Neural cell (in vitro differentiated cells): Measurements from ENCODE around the gene RUBCN.
"Not testable (repeated sequence)": the region's sequence is repeated elsewhere in the genome, so short reads cannot be mapped to it uniquely, and the experiment has no call there.

ENCODE experiments used
- CTCF ChIP-seq: fragments of 450-650 bp; IDR thresholded peaks from 2 replicates; pipeline ENCODE4 v1.5.1; 2014; ENCODE audit warnings: antibody characterized with exemption, mild to moderate bottlenecking, moderate library complexity; ENCODE audit not compliant: poor library complexity, severe bottlenecking
- EP300 ChIP-seq: fragments of 450-650 bp; conservative IDR thresholded peaks from 2 replicates; pipeline ENCODE4 v1.6.1; 2014; ENCODE audit warnings: antibody characterized with exemption, mild to moderate bottlenecking, moderate library complexity; ENCODE audit not compliant: poor library complexity, severe bottlenecking
- MXI1 ChIP-seq: fragments of 450-650 bp; conservative IDR thresholded peaks from 2 replicates; pipeline ENCODE4 v1.6.1; 2014; ENCODE audit warnings: antibody characterized with exemption, mild to moderate bottlenecking; ENCODE audit not compliant: poor library complexity, severe bottlenecking
- POLR2AphosphoS5 ChIP-seq: IDR thresholded peaks from 2 replicates; pipeline ENCODE4 v1.6.1; 2012
- RAD21 ChIP-seq: fragments of 450-650 bp; conservative IDR thresholded peaks from 2 replicates; pipeline ENCODE4 v1.6.1; 2014; ENCODE audit warnings: antibody characterized with exemption, mild to moderate bottlenecking, moderate library complexity
- REST ChIP-seq: IDR thresholded peaks from 2 replicates; pipeline ENCODE4 v1.6.1; 2012; ENCODE audit warnings: borderline replicate concordance

- TF ChIP-seq CTCF, POLR2AphosphoS5, EP300, MXI1, REST, RAD21: not testable (repeated sequence)
These were observed 89.1 kb downstream of the RUBCN start for GRCh38 chr3:197647649-197648048.
